Ascending aorta (tissue), 2 donors: ENCODE data around the gene C3orf38. TPM values are rescaled to one million over a fixed set of nuclear protein-coding genes. Genes with fewer than 3 reads are reported as not detected.

Experiments
- DNase-seq, 2 donors: peaks; one replicate each; pipeline ENCODE4 v3.0.0-alpha.2; 2019; ENCODE audit warnings: low spot score in 2 of 2
- H3K27ac ChIP-seq, 2 donors: fragments of 200-600 bp; sonication (generic); one replicate each; pipeline ENCODE4 v1.5.1; 2016 to 2017; ENCODE audit warnings: mild to moderate bottlenecking in 1 of 2
- H3K27me3 ChIP-seq: fragments of 200-600 bp; sonication (generic); one replicate; pipeline ENCODE4 v1.5.1; 2017
- H3K36me3 ChIP-seq, 2 donors: fragments of 200-600 bp; sonication (generic); one replicate each; pipeline ENCODE4 v1.5.1; 2016
- H3K4me1 ChIP-seq, 2 donors: fragments of 200-600 bp; sonication (generic); one replicate each; pipeline ENCODE4 v1.5.1; 2016 to 2017; ENCODE audit warnings: mild to moderate bottlenecking in 1 of 2
- H3K4me3 ChIP-seq, 2 donors: fragments of 200-600 bp; sonication (generic); one replicate each; pipeline ENCODE4 v1.5.1; 2016 to 2017; ENCODE audit warnings: mild to moderate bottlenecking in 1 of 2
- H3K9me3 ChIP-seq, 2 donors: fragments of 200-600 bp; sonication (generic); one replicate each; pipeline ENCODE4 v1.5.1; 2016
- CTCF ChIP-seq, 3 experiments: fragments of 200-600 bp in 2 of 3; fragments of 450-650 bp in 1 of 3; sonication (generic) in 2 of 3; IDR thresholded peaks; one replicate each; pipeline ENCODE4 v1.5.1; 2016 to 2019; ENCODE audit warnings: antibody characterized with exemption in 3 of 3, mild to moderate bottlenecking in 1 of 3, moderate library complexity in 1 of 3
- intact Hi-C: fragments of 100-400 bp; cut with DNase I; formaldehyde crosslinking; loops from one replicate; pipeline ENCODE4 v1.15.1; 2023
- total RNA-seq: library from RNA; depleted of rRNA; stranded (reverse); fragments of >200 nt; gene quantifications from one replicate; pipeline ENCODE4 v1.1.0, GENCODE V29; 2016

Gene C3orf38
- total RNA-seq, 1 donor from 2014 or later, result 13.0 TPM

GRCh38 chr3:88148651-88149050 lies 1.1 kb upstream of the C3orf38 start:
- H3K9me3 ChIP-seq, result no peaks in the 10 kb centered on the region
- no peak overlapping the region for H3K27ac ChIP-seq
- peak overlapping the region; percentile 70 to 99 for H3K4me3 ChIP-seq
- peaks cover 3 to 5% of the 10 kb centered on the region in 2 donors for H3K36me3 ChIP-seq
- H3K4me1 ChIP-seq, result peaks cover 2 to 17% of the 10 kb centered on the region in 2 donors
- TF ChIP-seq CTCF (IDR thresholded peaks at IDR 0.05), result no peak
- intact Hi-C loops, result loop anchor here (1.0 kb wide), 1 partner anchor 90 kb away; no protein-coding TSS in a partner anchor
- DNase-seq, result no peak
- no peaks in the 10 kb centered on the region for H3K27me3 ChIP-seq

- no peak for TF ChIP-seq CTCF (IDR thresholded peaks at IDR 0.05)
- peak overlapping the region; percentile 80 to 94 for H3K27ac ChIP-seq
- no peaks in the 10 kb centered on the region for H3K27me3 ChIP-seq
- H3K9me3 ChIP-seq, result no peaks in the 10 kb centered on the region
- peaks cover 7 to 9% of the 10 kb centered on the region in 2 donors for H3K36me3 ChIP-seq
- DNase-seq, result no peak
- peaks cover 3 to 17% of the 10 kb centered on the region in 2 donors for H3K4me1 ChIP-seq
- peak overlapping the region; percentile 70 to 99 for H3K4me3 ChIP-seq
- intact Hi-C loops, result loop anchor here (1.0 kb wide), 1 partner anchor 91 kb away; no protein-coding TSS in a partner anchor
These were observed 654 bp upstream of the C3orf38 start for GRCh38 chr3:88149101-88149508.

DNA sequence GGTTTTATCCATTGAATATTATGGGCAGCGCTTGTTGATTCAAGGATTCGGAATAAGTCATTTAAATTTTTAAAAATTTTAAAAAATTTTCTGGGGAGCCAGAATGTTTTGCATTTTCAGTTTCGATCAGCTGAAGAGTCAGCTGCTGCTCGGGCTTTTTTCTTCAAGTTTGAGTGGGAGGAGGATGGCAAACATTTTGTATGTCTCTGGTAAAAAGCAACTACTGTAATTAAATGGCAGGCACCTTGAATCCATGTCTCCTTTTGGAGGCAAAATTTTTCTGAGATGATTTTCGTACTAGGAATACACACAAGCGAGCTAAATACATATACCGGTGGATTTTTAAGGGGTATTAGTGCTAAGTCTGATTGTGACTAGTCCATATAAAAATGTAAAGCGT lies 612 bp downstream of the C3orf38 start:
- peaks cover 7 to 20% of the 10 kb centered on the region in 2 donors for H3K36me3 ChIP-seq
- DNase-seq, result no peak
- no peaks in the 10 kb centered on the region for H3K27me3 ChIP-seq
- H3K27ac ChIP-seq, result peak overlapping the region; percentile 80 to 94
- intact Hi-C loops, result no loop called here
- no peak for TF ChIP-seq CTCF (IDR thresholded peaks at IDR 0.05)
- H3K4me1 ChIP-seq, result peaks cover 3 to 17% of the 10 kb centered on the region in 2 donors
- no peaks in the 10 kb centered on the region for H3K9me3 ChIP-seq
- H3K4me3 ChIP-seq, result peak overlapping the region; percentile 70 to 99

GRCh38 chr3:88150806-88151205 lies 1.0 kb downstream of the C3orf38 start:
- no peak for DNase-seq
- Histone ChIP-seq H3K4me3 (peak overlapping the region; percentile 70 to 99), H3K27ac (peak overlapping the region in 1 of 2 donors; percentile 80), H3K9me3 (no peaks in the 10 kb centered on the region), H3K4me1 (peaks cover 3 to 17% of the 10 kb centered on the region in 2 donors), H3K36me3 (peaks cover 7 to 23% of the 10 kb centered on the region in 2 donors), H3K27me3 (no peaks in the 10 kb centered on the region)
- TF ChIP-seq CTCF (IDR thresholded peaks at IDR 0.05), result no peak
- intact Hi-C loops, result no loop called here

- intact Hi-C loops, result no loop called here
- TF ChIP-seq CTCF (IDR thresholded peaks at IDR 0.05), result no peak
- no peaks in the 10 kb centered on the region for H3K27me3 ChIP-seq
- H3K36me3 ChIP-seq, result peaks cover 12 to 29% of the 10 kb centered on the region in 2 donors
- peak overlapping the region in 1 of 2 donors; percentile 70 for H3K4me3 ChIP-seq
- H3K4me1 ChIP-seq, result peaks cover 3 to 17% of the 10 kb centered on the region in 2 donors
- H3K9me3 ChIP-seq, result no peaks in the 10 kb centered on the region
- no peak for DNase-seq
- no peak overlapping the region for H3K27ac ChIP-seq
These were observed 1.6 kb downstream of the C3orf38 start for GRCh38 chr3:88151358-88151757.

GRCh38 chr3:88152841-88153240 lies 3.1 kb downstream of the C3orf38 start:
- H3K4me1 ChIP-seq, result peaks cover 3 to 22% of the 10 kb centered on the region in 2 donors
- no peak for TF ChIP-seq CTCF (IDR thresholded peaks at IDR 0.05)

More at GRCh38 chr3:88152841-88153240, 3.1 kb downstream of the C3orf38 start:
- intact Hi-C loops, result no loop called here
- Histone ChIP-seq H3K36me3 (peaks cover 18 to 36% of the 10 kb centered on the region in 2 donors), H3K27me3 (no peaks in the 10 kb centered on the region), H3K9me3 (no peaks in the 10 kb centered on the region), H3K27ac (no peak overlapping the region), H3K4me3 (no peak overlapping the region)
- DNase-seq, result no peak
